Measurements from ENCODE around the gene PDE7B.
"Not testable (repeated sequence)": the region's sequence is repeated elsewhere in the genome, so short reads cannot be mapped to it uniquely, and the experiment has no call there.

The PDE7B gene

GRCh38 chr6:136076496-136076895 lies 225.0 kb downstream of the PDE7B start:
- no peak for DNase-seq (ENCODE audit: low read depth)

- DNase-seq (ENCODE audit: low read depth): no peak
Observed at GRCh38 chr6:136077834-136078576, 226.5 kb downstream of the PDE7B start.

GRCh38 chr6:136079701-136080565 lies 228.4 kb downstream of the PDE7B start:
- DNase-seq (ENCODE audit: low read depth): no peak

GRCh38 chr6:136083540-136083939 lies 232.0 kb downstream of the PDE7B start:
- DNase-seq (ENCODE audit: low read depth): no peak

- DNase-seq (ENCODE audit: low read depth): no peak
Observed at GRCh38 chr6:136084403-136084802, 232.9 kb downstream of the PDE7B start.

- DNase-seq (ENCODE audit: low read depth): no peak
Observed at GRCh38 chr6:136085370-136086115, 234.0 kb downstream of the PDE7B start.

GRCh38 chr6:136086686-136087085 lies 235.2 kb downstream of the PDE7B start:
- DNase-seq (ENCODE audit: low read depth): no peak

GRCh38 chr6:136087986-136088385 lies 236.5 kb downstream of the PDE7B start:
- DNase-seq (ENCODE audit: low read depth): no peak

- no peak for DNase-seq (ENCODE audit: low read depth)
Observed at GRCh38 chr6:136088693-136089092, 237.2 kb downstream of the PDE7B start.

- DNase-seq (ENCODE audit: low read depth): no peak
Observed at GRCh38 chr6:136089876-136090275, 238.4 kb downstream of the PDE7B start.

- no peak for DNase-seq (ENCODE audit: low read depth)
Observed at GRCh38 chr6:136090929-136091328, 239.4 kb downstream of the PDE7B start.

GRCh38 chr6:136092897-136093296 lies 241.4 kb downstream of the PDE7B start:
- DNase-seq (ENCODE audit: low read depth): no peak

GRCh38 chr6:136093835-136094234 lies 242.3 kb downstream of the PDE7B start:
- no peak for DNase-seq (ENCODE audit: low read depth)

- DNase-seq (ENCODE audit: low read depth): no peak
Observed at GRCh38 chr6:136094812-136095211, 243.3 kb downstream of the PDE7B start.

GRCh38 chr6:136095986-136096385 lies 244.5 kb downstream of the PDE7B start:
- no peak for DNase-seq (ENCODE audit: low read depth)

- DNase-seq (ENCODE audit: low read depth): no peak
Observed at GRCh38 chr6:136102991-136103688, 251.6 kb downstream of the PDE7B start.

GRCh38 chr6:136103763-136104311 lies 252.3 kb downstream of the PDE7B start:
- no peak for DNase-seq (ENCODE audit: low read depth)

GRCh38 chr6:136104556-136104955 lies 253.1 kb downstream of the PDE7B start:
- no peak for DNase-seq (ENCODE audit: low read depth)

- DNase-seq (ENCODE audit: low read depth): not testable (repeated sequence)
Observed at GRCh38 chr6:136105797-136106196, 254.3 kb downstream of the PDE7B start.

GRCh38 chr6:136108361-136108945 lies 257.0 kb downstream of the PDE7B start:
- DNase-seq (ENCODE audit: low read depth): no peak

GRCh38 chr6:136111831-136112230 lies 260.3 kb downstream of the PDE7B start:
- no peak for DNase-seq (ENCODE audit: low read depth)
